Esophagus muscularis mucosa (tissue), 4 donors: Measurements from ENCODE around the gene DHX32. TPM values are rescaled to one million over a fixed set of nuclear protein-coding genes. Genes with fewer than 3 reads are reported as not detected.

Experiments used
- DNase-seq: peaks from one replicate; pipeline ENCODE4 v3.0.0-alpha.2; 2017; ENCODE audit errors: extremely low spot score
- H3K27ac ChIP-seq, 4 donors: fragments of 200-600 bp; sonication (generic); replicated peaks in 1 of 4; 1 replicate in 3 of 4; 2 replicates in 1 of 4; pipeline ENCODE4 v1.5.1; 2016 to 2019; ENCODE audit warnings: mild to moderate bottlenecking in 1 of 4
- H3K27me3 ChIP-seq, 4 donors: fragments of 200-600 bp; sonication (generic); one replicate each; pipeline versions ENCODE4 v1.5.1 to v1.6.0; 2016 to 2019
- H3K36me3 ChIP-seq, 4 donors: fragments of 200-600 bp; sonication (generic); one replicate each; pipeline ENCODE4 v1.5.1; 2016 to 2019
- H3K4me1 ChIP-seq, 4 donors: fragments of 200-600 bp; sonication (generic); one replicate each; pipeline ENCODE4 v1.5.1; 2016 to 2019
- H3K4me3 ChIP-seq, 4 donors: fragments of 200-600 bp; sonication (generic); 1 replicate in 2 of 4; 2 replicates in 2 of 4; pipeline ENCODE4 v1.5.1; 2016 to 2019; ENCODE audit warnings: mild to moderate bottlenecking in 4 of 4, moderate library complexity in 1 of 4
- H3K9me3 ChIP-seq, 4 donors: fragments of 200-600 bp; sonication (generic); 1 replicate in 3 of 4; 2 replicates in 1 of 4; pipeline ENCODE4 v1.5.1; 2016 to 2019
- CTCF ChIP-seq, 3 experiments: fragments of 200-600 bp in 2 of 3; fragments of 450-650 bp in 1 of 3; sonication (generic) in 2 of 3; IDR thresholded peaks; one replicate each; pipeline ENCODE4 v1.5.1; 2017 to 2019; ENCODE audit warnings: antibody characterized with exemption in 3 of 3, mild to moderate bottlenecking in 2 of 3, moderate library complexity in 1 of 3
- EP300 ChIP-seq: sonication (generic); formaldehyde crosslinking; IDR thresholded peaks from one replicate; pipeline ENCODE4 v1.6.1; 2017; ENCODE audit warnings: antibody characterized with exemption
- POLR2A ChIP-seq: fragments of 450-650 bp; IDR thresholded peaks from one replicate; pipeline ENCODE4 v1.6.1; 2017; ENCODE audit warnings: antibody characterized with exemption, moderate library complexity, mild to moderate bottlenecking, low read depth
- POLR2AphosphoS5 ChIP-seq, 2 donors: sonication (generic); formaldehyde crosslinking; IDR thresholded peaks; one replicate each; pipeline ENCODE4 v1.6.1; 2017; ENCODE audit warnings: antibody characterized with exemption in 2 of 2
- WGBS: methylation state at CpG from one replicate; pipeline ENCODE4 v1.1.5; 2018; 5-methylcytosine and 5-hydroxymethylcytosine counted together
- intact Hi-C: fragments of 100-400 bp; cut with DNase I; formaldehyde crosslinking; loops from one replicate; pipeline ENCODE4 v1.15.1; 2023
- total RNA-seq, 4 donors: library from RNA; depleted of rRNA; stranded (reverse); fragments of >200 nt; gene quantifications; one replicate each; pipeline versions ENCODE4 v1.1.0 to v1.2.1, GENCODE V29; 2016

The DHX32 gene
- total RNA-seq, 4 donors from 2014 or later, result 22.4 to 26.2 (median 25.0) TPM

- H3K27me3 ChIP-seq, result no peaks in the 10 kb centered on the region
- TF ChIP-seq POLR2A, result no peak
- 55% methylated on average over 7 of the region's 7 CpGs for WGBS
- no peak overlapping the region for H3K27ac ChIP-seq
- intact Hi-C loops, result no loop called here
- H3K4me1 ChIP-seq, result peaks cover 0 to 16% (median 4%) of the 10 kb centered on the region in 4 donors
- peaks cover 21 to 73% (median 64%) of the 10 kb centered on the region in 4 donors for H3K36me3 ChIP-seq
- H3K4me3 ChIP-seq, result no peak overlapping the region
- no peak for DNase-seq
- H3K9me3 ChIP-seq, result no peaks in the 10 kb centered on the region
These were observed 36.3 kb downstream of the DHX32 start for GRCh38 chr10:125844751-125845221.

- intact Hi-C loops, result no loop called here
- Histone ChIP-seq H3K4me1 (peaks cover 0 to 16% (median 4%) of the 10 kb centered on the region in 4 donors), H3K9me3 (no peaks in the 10 kb centered on the region), H3K4me3 (no peak overlapping the region), H3K27me3 (no peaks in the 10 kb centered on the region), H3K36me3 (peaks cover 23 to 73% (median 67%) of the 10 kb centered on the region in 4 donors), H3K27ac (no peak overlapping the region)
- WGBS, result 83% methylated on average over 9 of the region's 9 CpGs
- DNase-seq, result no peak
- no peak for TF ChIP-seq POLR2A
- TF ChIP-seq EP300, result no peak
- no peak for TF ChIP-seq CTCF (IDR thresholded peaks at IDR 0.05)
- TF ChIP-seq POLR2AphosphoS5 (IDR thresholded peaks at IDR 0.05), result no peak
These were observed 37.3 kb downstream of the DHX32 start for GRCh38 chr10:125843603-125844329.

GRCh38 chr10:125840955-125841354, 40.1 kb downstream of the DHX32 start:
- H3K9me3 ChIP-seq, result no peaks in the 10 kb centered on the region
- no peak overlapping the region for H3K27ac ChIP-seq
- 94% methylated on average over 3 of the region's 3 CpGs for WGBS
- H3K36me3 ChIP-seq, result peaks cover 30 to 81% (median 73%) of the 10 kb centered on the region in 4 donors
- no peak for TF ChIP-seq POLR2A
- TF ChIP-seq EP300, result no peak
- no peak for TF ChIP-seq POLR2AphosphoS5 (IDR thresholded peaks at IDR 0.05)
- TF ChIP-seq CTCF (IDR thresholded peaks at IDR 0.05), result no peak
- no peak overlapping the region for H3K4me3 ChIP-seq
- no peaks in the 10 kb centered on the region for H3K27me3 ChIP-seq
- DNase-seq, result no peak
- intact Hi-C loops, result no loop called here
- H3K4me1 ChIP-seq, result peaks cover 0 to 16% (median 4%) of the 10 kb centered on the region in 4 donors

- TF ChIP-seq POLR2A, result no peak
- Histone ChIP-seq H3K36me3 (peaks cover 32 to 81% (median 73%) of the 10 kb centered on the region in 4 donors), H3K27me3 (no peaks in the 10 kb centered on the region), H3K4me3 (no peak overlapping the region), H3K27ac (no peak overlapping the region), H3K9me3 (no peaks in the 10 kb centered on the region), H3K4me1 (peaks cover 0 to 16% (median 4%) of the 10 kb centered on the region in 4 donors)
- DNase-seq, result no peak
- intact Hi-C loops, result no loop called here
- WGBS, result 97% methylated on average over 7 of the region's 9 CpGs
These were observed 40.7 kb downstream of the DHX32 start for GRCh38 chr10:125840406-125840805.

GRCh38 chr10:125838802-125839575, 42.1 kb downstream of the DHX32 start:
- 93% methylated on average over 9 of the region's 9 CpGs for WGBS
- TF ChIP-seq POLR2AphosphoS5 (IDR thresholded peaks at IDR 0.05) (no peak), POLR2A (no peak), CTCF (IDR thresholded peaks at IDR 0.05) (no peak), EP300 (no peak)
- no peak overlapping the region for H3K27ac ChIP-seq
- peaks cover 0 to 3% (median 0%) of the 10 kb centered on the region in 4 donors for H3K4me1 ChIP-seq
- intact Hi-C loops, result no loop called here
- DNase-seq, result no peak
- no peaks in the 10 kb centered on the region for H3K9me3 ChIP-seq
- no peaks in the 10 kb centered on the region for H3K27me3 ChIP-seq
- H3K36me3 ChIP-seq, result peaks cover 39 to 92% (median 86%) of the 10 kb centered on the region in 4 donors
- H3K4me3 ChIP-seq, result no peak overlapping the region
